Naive B cell (primary cell): Measurements from ENCODE around the gene P2RX6. TPM values are rescaled to one million over a fixed set of nuclear protein-coding genes. Genes with fewer than 3 reads are reported as not detected.
"Not testable (repeated sequence)": the region's sequence is repeated elsewhere in the genome, so short reads cannot be mapped to it uniquely, and the experiment has no call there.

Source experiments
- ATAC-seq, 2 donors: fragments of 150-1000 bp; cut with Tn5 transposase; 2 replicates each; pipeline ENCODE4 v1.10.0; 2021; ENCODE audit warnings: low read depth in 2 of 2, mild to moderate bottlenecking in 2 of 2, moderate library complexity in 2 of 2
- DNase-seq: peaks from one replicate; pipeline ENCODE4 v3.0.0; 2022
- H3K27ac Mint-ChIP-seq, 6 donors: one replicate each; pipeline ENCODE4 v1.8.0; 2020 to 2022; ENCODE audit warnings: mild to moderate bottlenecking in 6 of 6, mixed read lengths in 6 of 6, moderate library complexity in 5 of 6, inconsistent platforms in 2 of 6
- H3K27me3 Mint-ChIP-seq, 3 donors: one replicate each; pipeline ENCODE4 v1.8.0; 2021 to 2022; ENCODE audit warnings: mixed read lengths in 3 of 3, mild to moderate bottlenecking in 1 of 3
- H3K36me3 Mint-ChIP-seq, 2 donors: one replicate each; pipeline ENCODE4 v1.8.0; 2020 to 2022; ENCODE audit warnings: mixed read lengths in 2 of 2, inconsistent platforms in 1 of 2, mild to moderate bottlenecking in 1 of 2
- H3K4me1 Mint-ChIP-seq, 3 donors: one replicate each; pipeline ENCODE4 v1.8.0; 2020 to 2022; ENCODE audit warnings: mixed read lengths in 3 of 3, inconsistent platforms in 1 of 3, mild to moderate bottlenecking in 1 of 3, moderate library complexity in 1 of 3
- H3K4me3 Mint-ChIP-seq, 8 donors: one replicate each; pipeline ENCODE4 v1.8.0; 2020 to 2022; ENCODE audit warnings: mild to moderate bottlenecking in 8 of 8, mixed read lengths in 8 of 8, moderate library complexity in 8 of 8, inconsistent platforms in 2 of 8
- H3K9me3 Mint-ChIP-seq, 7 donors: one replicate each; pipeline ENCODE4 v1.8.0; 2020 to 2022; ENCODE audit warnings: mixed read lengths in 7 of 7, mild to moderate bottlenecking in 5 of 7, inconsistent platforms in 2 of 7, moderate library complexity in 1 of 7
- polyA plus RNA-seq, 6 donors: library from polyadenylated mRNA; unstranded; fragments of 300-500 nt; fragmentation: Illumina TruSeq; gene quantifications; one replicate each; pipeline ENCODE4 v1.2.3, GENCODE V29; 2021; ENCODE audit warnings: low read depth in 6 of 6

Gene P2RX6
- polyA plus RNA-seq, 6 donors from 2014 or later = 0.44 TPM; not detected in 5

DNA sequence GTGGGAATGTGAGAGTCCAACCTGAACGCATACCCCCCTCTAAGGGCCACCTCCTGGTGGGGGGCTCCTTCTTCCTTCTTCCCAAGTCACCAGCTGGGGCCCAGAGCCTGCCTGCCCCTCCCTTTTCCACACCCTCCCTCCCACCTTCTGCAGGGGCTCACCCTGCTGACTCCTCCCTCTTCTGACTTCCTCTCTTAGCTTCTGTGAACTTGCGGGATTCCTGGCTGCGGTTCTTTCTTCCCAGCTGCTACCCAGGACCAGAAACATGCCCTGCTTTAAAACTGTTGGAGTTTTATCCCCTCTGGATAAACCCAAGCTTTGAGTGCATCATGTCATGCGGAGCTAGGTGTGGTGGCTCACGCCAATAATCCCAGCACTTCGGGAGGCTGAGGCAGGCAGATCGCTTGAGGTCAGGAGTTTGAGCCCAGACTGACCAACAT lies 40.9 kb downstream of the P2RX6 start:
- Mint-ChIP-seq H3K27ac (peak overlapping the region in 1 of 6 donors; percentile 70), H3K27me3 (peaks cover 8 to 39% (median 38%) of the 10 kb centered on the region in 3 donors), H3K36me3 (no peaks in the 10 kb centered on the region), H3K9me3 (no peaks in the 10 kb centered on the region), H3K4me1 (peaks cover 10 to 15% (median 12%) of the 10 kb centered on the region in 3 donors), H3K4me3 (peak overlapping the region in 3 of 8 donors; percentile 10 to 66 (median 47))
- DNase-seq = no peak
- ATAC-seq = no peak

DNA sequence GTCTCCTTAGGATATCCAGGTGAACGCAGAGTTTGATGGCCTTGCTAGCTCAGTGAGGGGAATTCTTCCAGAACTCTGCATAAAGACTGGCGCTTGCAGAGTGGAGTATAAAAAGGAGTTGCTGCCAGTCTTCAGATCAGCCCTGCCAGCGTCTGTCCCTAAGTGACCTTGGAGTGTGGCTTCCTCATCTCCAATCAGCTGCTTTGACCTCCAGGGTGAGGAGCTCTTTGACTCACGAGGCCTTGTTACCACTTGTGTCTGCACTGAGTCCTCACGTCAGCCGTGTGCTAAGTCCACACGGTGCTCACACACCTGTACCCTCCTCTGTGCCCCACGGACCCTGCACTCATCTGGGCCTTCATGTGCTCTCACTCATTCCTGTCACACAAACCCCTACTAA lies 45.4 kb downstream of the P2RX6 start:
- not testable (repeated sequence) for ATAC-seq, DNase-seq, H3K4me3 Mint-ChIP-seq, H3K27ac Mint-ChIP-seq, H3K36me3 Mint-ChIP-seq, H3K9me3 Mint-ChIP-seq
- peaks cover 9 to 13% (median 12%) of the 10 kb centered on the region in 3 donors for H3K4me1 Mint-ChIP-seq
- H3K27me3 Mint-ChIP-seq = peaks cover 8 to 24% (median 20%) of the 10 kb centered on the region in 3 donors

DNA sequence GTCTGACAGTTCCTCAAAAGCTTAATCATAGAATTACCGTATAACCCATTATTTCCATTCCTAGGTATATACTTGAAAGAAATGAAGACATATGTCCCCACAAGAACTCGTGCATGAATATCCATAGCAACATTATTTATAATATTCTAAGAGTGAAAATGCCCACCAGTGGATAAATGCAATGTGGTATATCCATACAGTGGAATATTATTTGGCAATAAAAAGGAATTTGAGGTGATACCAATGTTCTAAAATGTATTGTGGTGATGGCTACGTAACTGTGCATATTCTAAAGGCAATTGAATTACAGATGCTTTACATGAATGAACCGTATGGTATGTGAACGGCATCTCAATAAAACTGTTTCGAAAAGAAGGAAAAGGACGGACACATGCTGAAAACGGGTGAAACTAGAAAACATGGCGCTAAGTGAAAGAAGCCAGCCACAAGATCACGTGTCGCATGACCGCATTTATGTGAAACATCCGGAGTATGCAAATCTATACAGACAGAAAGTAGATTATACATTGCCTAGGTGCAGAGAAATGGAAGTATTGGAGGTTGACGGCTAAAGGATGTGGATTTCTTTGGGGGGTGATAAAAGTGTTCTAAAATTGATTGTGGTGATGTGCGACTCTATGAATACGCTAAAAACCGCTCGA lies 46.8 kb downstream of the P2RX6 start:
- not testable (repeated sequence) for ATAC-seq, DNase-seq, H3K36me3 Mint-ChIP-seq, H3K27ac Mint-ChIP-seq, H3K4me3 Mint-ChIP-seq, H3K9me3 Mint-ChIP-seq, H3K4me1 Mint-ChIP-seq
- H3K27me3 Mint-ChIP-seq = peaks cover 5 to 15% (median 12%) of the 10 kb centered on the region in 3 donors

DNA sequence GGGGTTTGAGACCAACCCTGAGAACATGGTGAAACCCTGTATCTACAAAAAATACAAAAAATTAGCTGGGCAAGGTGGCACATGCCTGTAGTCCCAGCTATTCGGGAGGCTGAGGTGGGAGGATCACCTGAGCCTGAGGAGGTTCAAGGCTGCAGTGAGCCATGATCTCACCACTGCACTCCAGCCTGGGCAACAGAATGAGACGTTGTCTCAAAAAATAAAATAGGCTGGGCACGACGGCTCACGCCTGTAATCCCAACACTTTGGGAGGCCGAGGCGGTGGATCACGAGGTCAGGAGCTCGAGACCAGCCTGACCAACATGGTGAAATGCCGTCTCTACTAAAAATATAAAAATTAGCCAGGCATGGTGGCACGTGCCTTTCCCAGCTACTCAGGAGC lies 49.5 kb downstream of the P2RX6 start:
- not testable (repeated sequence) for H3K4me3 Mint-ChIP-seq, DNase-seq, H3K9me3 Mint-ChIP-seq, ATAC-seq, H3K27ac Mint-ChIP-seq, H3K36me3 Mint-ChIP-seq, H3K4me1 Mint-ChIP-seq
- peaks cover 0 to 22% (median 13%) of the 10 kb centered on the region in 3 donors for H3K27me3 Mint-ChIP-seq

DNA sequence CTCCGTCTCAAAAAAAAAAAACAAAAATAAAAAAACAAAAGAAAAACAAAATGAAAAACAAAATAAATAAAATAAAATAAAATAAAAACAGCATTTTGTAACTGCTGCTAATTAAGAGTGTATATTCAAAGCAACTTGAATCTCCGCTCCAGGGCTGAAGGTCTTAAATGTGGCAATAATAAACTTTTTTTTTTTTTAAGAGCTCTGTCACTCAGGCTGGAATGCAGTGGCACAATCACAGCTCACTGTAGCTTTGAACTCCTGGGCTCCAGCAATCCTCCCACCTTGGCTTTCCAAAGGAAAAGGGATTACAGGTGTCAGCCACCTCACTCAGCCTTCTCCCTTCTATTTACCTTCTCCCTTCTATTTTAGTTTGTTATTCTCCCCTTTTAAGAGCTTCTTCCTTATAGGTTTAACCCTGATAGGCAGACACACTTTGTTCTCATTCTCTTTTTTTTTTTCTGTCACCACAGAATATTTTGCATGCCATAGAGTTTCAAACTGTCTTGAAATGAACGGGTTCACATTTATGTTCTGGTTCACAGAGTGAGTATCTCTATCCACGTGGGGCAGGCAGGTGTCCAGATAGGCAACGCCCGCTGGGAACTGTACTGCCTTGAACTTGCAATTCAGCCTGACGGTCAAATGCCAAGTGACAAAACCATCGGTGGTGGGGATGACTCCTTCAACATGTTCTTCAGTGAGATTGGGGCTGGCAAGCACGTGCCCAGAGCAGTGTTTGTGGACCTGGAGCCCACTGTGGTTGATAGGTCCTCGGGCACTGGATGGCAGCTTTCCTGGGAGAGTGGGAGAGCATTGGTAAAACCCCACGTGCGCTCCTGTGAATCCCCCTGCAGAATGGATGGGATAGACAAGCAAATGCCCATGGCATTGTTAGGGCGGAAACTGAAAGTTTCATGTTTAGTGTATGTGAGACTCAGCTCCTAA lies 50.2 kb downstream of the P2RX6 start:
- Mint-ChIP-seq H3K4me3 (no peak overlapping the region), H3K27ac (no peak overlapping the region), H3K4me1 (no peaks in the 10 kb centered on the region), H3K36me3 (no peaks in the 10 kb centered on the region), H3K9me3 (peaks cover 0 to 5% (median 2%) of the 10 kb centered on the region in 7 donors), H3K27me3 (peaks cover 0 to 30% (median 13%) of the 10 kb centered on the region in 3 donors)
- no peak for ATAC-seq
- DNase-seq = no peak

DNA sequence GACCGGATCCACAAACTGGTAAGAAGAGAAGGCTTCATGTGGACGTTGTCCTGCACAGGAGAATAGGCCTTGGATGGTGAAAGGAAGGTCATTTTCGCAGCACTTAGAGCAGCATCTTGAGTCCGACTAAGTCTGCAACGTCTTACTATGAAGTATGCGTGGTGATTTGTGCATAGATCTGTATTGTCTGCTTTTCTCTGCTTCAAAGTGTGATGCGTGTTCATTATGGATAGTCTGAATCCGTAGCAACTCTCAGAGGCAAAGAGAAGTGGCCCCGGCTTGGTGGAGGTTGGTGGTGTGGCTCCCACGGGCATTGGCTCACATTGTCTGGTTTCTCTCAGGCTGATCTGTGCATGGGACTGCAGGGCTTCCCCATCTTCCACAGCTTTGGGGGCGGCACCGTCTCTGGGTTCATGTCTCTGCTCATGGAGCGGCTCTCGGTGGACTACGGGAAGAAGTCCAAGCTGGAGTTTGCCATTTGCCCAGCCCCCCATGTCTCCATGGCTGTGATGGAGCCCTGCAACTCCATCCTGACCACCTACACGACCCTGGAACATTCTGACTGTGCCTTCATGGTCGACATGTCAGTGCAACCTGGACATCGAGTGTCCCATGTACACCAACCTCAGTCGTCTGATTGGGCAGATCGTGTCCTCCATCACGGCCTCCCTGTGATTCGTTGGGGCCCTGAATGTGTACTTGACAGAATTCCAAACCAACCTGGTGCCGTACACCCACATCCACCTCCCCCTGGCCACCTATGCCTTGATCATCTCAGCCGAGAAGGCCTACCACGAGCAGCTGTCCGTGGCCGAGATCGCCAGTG lies 52.3 kb downstream of the P2RX6 start:
- DNase-seq = no peak
- ATAC-seq = no peak
- no peaks in the 10 kb centered on the region for H3K36me3 Mint-ChIP-seq
- no peaks in the 10 kb centered on the region for H3K9me3 Mint-ChIP-seq
- H3K27me3 Mint-ChIP-seq = peaks cover 0 to 30% (median 13%) of the 10 kb centered on the region in 3 donors
- H3K4me3 Mint-ChIP-seq = no peak overlapping the region
- H3K27ac Mint-ChIP-seq = no peak overlapping the region
- no peaks in the 10 kb centered on the region for H3K4me1 Mint-ChIP-seq

DNA sequence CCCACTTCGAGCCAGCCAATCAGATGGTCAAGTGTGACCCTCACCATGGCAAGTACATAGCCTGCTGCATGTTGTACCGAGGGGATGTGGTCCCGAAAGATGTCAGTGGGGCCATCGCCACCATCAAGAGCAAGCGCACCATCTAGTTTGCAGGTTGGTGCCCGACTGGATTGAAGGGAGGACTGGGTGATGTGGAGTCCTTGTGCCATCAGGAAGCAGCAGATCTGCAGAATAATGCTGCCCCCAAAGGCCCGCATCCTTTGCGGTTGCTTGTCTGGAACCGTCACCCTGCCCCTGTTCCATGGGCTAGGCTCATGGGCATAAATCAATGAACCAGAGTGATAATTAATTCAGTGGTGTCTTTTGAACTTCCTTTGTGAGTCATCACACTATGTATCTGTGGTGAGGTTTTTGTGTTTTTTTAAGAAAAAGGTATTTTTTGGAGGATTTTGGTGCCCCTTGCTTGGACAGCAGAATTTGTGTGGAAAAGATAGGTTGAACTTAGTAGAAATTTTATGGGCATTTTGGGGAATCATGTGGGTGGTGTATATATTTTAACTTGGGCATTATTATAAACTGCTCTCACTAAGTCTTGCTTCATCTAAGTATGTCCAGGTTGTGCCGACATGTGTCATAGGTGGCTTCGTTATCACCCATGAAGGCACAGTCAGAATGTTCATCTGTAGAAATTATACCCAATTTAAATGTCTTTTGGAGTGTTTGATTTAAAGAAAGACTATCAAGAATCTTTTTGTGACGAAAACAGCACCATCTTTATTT lies 53.1 kb downstream of the P2RX6 start:
- no peak for DNase-seq
- Mint-ChIP-seq H3K27ac (no peak overlapping the region), H3K4me1 (no peaks in the 10 kb centered on the region), H3K36me3 (no peaks in the 10 kb centered on the region), H3K27me3 (peaks cover 0 to 30% (median 13%) of the 10 kb centered on the region in 3 donors), H3K4me3 (no peak overlapping the region), H3K9me3 (no peaks in the 10 kb centered on the region)
- no peak for ATAC-seq

DNA sequence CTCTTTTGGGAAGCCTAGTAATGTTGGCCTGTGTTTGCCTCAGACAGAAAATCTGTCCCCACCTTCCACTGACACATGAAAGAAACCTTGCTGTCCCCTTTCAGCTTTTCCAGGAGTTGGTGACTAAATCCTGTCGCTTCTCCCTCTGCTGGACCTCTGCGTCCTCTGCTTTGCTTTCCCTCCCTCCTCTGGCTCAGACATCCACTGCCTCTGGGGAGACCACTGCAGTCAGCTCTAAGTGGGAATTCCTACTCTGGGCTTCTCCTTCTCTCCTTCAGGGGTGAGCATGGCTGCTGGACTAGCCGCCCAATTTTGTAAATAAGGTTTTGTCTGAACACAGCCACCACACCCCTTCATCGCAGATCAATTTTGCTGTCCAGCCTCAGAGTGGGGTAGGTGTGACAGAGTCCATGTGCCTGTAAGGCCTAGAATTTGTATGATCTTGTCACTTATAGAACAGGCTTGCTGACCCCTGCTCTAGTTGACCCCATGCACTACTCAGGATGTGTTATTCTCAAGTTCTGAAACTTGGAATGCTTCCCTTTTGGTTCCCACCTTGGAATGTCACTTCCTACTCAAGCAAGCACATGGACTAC lies 53.8 kb downstream of the P2RX6 start:
- H3K4me1 Mint-ChIP-seq = no peaks in the 10 kb centered on the region
- no peak overlapping the region for H3K4me3 Mint-ChIP-seq
- H3K36me3 Mint-ChIP-seq = no peaks in the 10 kb centered on the region
- peaks cover 0 to 30% (median 13%) of the 10 kb centered on the region in 3 donors for H3K27me3 Mint-ChIP-seq
- no peaks in the 10 kb centered on the region for H3K9me3 Mint-ChIP-seq
- DNase-seq = no peak
- no peak for ATAC-seq
- H3K27ac Mint-ChIP-seq = peak overlapping the region in 1 of 6 donors; percentile 74

DNA sequence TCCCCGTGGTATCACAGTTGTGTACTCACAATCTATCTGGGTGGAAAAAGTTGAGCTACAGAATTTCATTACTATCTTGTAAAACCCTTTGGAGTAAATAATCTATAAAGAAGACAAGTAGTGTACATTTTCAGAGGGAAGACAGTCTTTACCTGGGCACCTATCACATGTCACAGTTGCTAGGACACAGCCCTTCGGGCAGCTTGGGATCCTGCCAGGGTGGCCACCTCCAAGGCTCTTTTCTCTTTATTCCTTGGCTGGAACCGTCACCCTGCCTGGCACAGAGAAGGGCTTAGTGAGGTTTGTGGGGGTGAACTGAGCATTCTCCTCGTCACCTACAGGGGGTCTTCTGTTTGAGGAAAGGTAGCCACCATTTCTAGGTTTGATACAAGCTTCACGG lies 54.4 kb downstream of the P2RX6 start:
- Mint-ChIP-seq H3K27ac (no peak overlapping the region), H3K9me3 (no peaks in the 10 kb centered on the region)

DNA sequence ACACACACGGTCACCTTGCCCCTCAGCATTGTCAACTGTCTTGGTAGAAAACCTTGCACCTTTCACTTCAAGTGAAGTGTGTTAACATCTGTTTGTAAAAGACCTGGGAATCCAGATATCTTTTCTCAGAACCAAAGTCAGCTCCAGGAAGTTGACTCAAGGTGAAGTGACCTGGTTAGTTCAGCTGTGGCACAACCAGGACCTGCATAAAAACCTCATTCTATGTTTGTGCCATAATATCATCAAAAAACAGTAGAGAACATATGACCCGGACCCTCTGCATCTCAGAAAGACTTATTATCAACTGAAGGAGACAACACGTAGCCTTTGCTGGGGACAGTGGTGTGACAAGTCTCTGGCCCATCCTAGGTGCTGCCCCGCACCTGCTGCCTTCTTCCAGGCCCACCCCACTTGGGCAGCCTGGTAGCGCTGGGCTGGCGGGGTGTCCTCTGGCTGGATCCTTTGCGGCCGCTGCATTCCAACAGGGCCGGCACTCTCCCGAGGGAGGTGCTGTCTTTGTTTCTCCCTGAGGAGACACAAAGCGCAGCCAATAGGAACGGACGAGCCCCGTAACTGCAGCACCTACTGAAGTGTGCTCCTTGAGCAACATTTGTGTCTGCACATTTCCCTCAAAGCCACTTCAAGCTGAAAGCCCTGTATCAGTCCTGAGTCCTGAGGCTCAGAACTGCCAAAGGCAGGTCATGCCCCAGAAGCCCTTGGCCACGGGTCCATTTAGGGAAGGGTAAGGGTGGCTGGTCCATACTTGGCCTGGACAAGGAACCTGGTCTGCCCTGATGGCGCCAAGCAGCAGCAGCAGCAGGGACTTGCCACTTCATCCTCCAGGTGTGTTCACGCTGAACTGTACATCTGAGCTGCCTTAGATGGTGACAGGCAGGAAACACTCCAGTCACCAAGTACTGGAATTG lies 56.0 kb downstream of the P2RX6 start:
- Mint-ChIP-seq H3K4me3 (no peak overlapping the region), H3K36me3 (no peaks in the 10 kb centered on the region), H3K9me3 (no peaks in the 10 kb centered on the region), H3K27me3 (peaks cover 0 to 19% (median 9%) of the 10 kb centered on the region in 3 donors), H3K27ac (no peak overlapping the region), H3K4me1 (no peaks in the 10 kb centered on the region)
- no peak for ATAC-seq
- no peak for DNase-seq

More for the DNA sequence above, 54.4 kb downstream of the P2RX6 start:
- no peaks in the 10 kb centered on the region for H3K36me3 Mint-ChIP-seq
- no peak for ATAC-seq
- no peak for DNase-seq
- peaks cover 0 to 30% (median 13%) of the 10 kb centered on the region in 3 donors for H3K27me3 Mint-ChIP-seq
- H3K4me3 Mint-ChIP-seq = no peak overlapping the region
- H3K4me1 Mint-ChIP-seq = no peaks in the 10 kb centered on the region

DNA sequence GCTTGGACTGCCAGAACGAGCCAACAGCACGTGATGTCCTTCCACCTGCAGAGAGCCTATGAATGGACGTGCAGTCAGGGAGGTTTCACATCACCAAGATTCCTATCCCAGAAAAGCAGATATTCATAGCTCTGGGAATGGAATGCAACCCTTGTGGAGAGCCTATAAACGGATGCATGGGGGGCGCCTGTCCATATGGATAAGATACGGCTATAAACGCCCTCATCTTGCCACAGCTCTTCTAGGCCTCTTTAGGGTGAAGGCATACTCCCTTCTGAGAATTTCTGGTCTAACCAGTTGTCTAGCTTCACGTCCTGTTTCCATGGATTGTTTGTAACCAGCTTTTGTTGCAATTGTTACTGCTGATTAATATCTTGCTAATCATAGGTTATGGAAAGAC lies 56.8 kb downstream of the P2RX6 start:
- not testable (repeated sequence) for DNase-seq, ATAC-seq, H3K4me1 Mint-ChIP-seq, H3K9me3 Mint-ChIP-seq, H3K4me3 Mint-ChIP-seq, H3K27ac Mint-ChIP-seq, H3K36me3 Mint-ChIP-seq
- peaks cover 0 to 23% (median 8%) of the 10 kb centered on the region in 3 donors for H3K27me3 Mint-ChIP-seq
